ENCODE measurements around the gene POLR3E.

POLR3E gene

GRCh38 chr16:22352140-22352539 lies 54.9 kb downstream of the POLR3E start:
- TF ChIP-seq ZFX (IDR thresholded peaks at IDR 0.05; ENCODE audit: borderline replicate concordance), result no peak
- TF ChIP-seq CTCF (IDR thresholded peaks at IDR 0.05), result no peak
- H3K27ac ChIP-seq, result no peak overlapping the region

GRCh38 chr16:22352723-22353122 lies 55.5 kb downstream of the POLR3E start:
- TF ChIP-seq CTCF (IDR thresholded peaks at IDR 0.05) (no peak), ZFX (IDR thresholded peaks at IDR 0.05; ENCODE audit: borderline replicate concordance) (no peak)
- H3K27ac ChIP-seq, result no peak overlapping the region

- no peak for TF ChIP-seq ZFX (IDR thresholded peaks at IDR 0.05; ENCODE audit: borderline replicate concordance)
- TF ChIP-seq CTCF (IDR thresholded peaks at IDR 0.05), result no peak
- H3K27ac ChIP-seq, result no peak overlapping the region
These were observed 56.1 kb downstream of the POLR3E start for GRCh38 chr16:22353191-22353919.

GRCh38 chr16:22353933-22354541 lies 56.8 kb downstream of the POLR3E start:
- no peak overlapping the region for H3K27ac ChIP-seq

GRCh38 chr16:22355487-22355908 lies 58.3 kb downstream of the POLR3E start:
- TF ChIP-seq CTCF (IDR thresholded peaks at IDR 0.05) (no peak), ZFX (IDR thresholded peaks at IDR 0.05; ENCODE audit: borderline replicate concordance) (no peak)
- no peak overlapping the region for H3K27ac ChIP-seq

More at GRCh38 chr16:22353933-22354541, 56.8 kb downstream of the POLR3E start:
- TF ChIP-seq CTCF (IDR thresholded peaks at IDR 0.05) (no peak), ZFX (IDR thresholded peaks at IDR 0.05; ENCODE audit: borderline replicate concordance) (no peak)

- TF ChIP-seq CTCF (IDR thresholded peaks at IDR 0.05) (no peak), ZFX (IDR thresholded peaks at IDR 0.05; ENCODE audit: borderline replicate concordance) (no peak)
- H3K27ac ChIP-seq, result no peak overlapping the region
These were observed 59.9 kb downstream of the POLR3E start for GRCh38 chr16:22356930-22357634.

- TF ChIP-seq CTCF (IDR thresholded peaks at IDR 0.05), result no peak
- no peak for TF ChIP-seq ZFX (IDR thresholded peaks at IDR 0.05; ENCODE audit: borderline replicate concordance)
- no peak overlapping the region for H3K27ac ChIP-seq
These were observed 60.4 kb downstream of the POLR3E start for GRCh38 chr16:22357635-22357971.

All from 22Rv1 (cell line).